GM19455 (cell line): ENCODE results near the gene TAS2R30.

Source experiments
- ATAC-seq: cut with Tn5 transposase; IDR thresholded peaks from one replicate; pipeline ENCODE4 v1.9.1; 2021; ENCODE audit not compliant: unreplicated experiment

TAS2R30 gene, protein sequence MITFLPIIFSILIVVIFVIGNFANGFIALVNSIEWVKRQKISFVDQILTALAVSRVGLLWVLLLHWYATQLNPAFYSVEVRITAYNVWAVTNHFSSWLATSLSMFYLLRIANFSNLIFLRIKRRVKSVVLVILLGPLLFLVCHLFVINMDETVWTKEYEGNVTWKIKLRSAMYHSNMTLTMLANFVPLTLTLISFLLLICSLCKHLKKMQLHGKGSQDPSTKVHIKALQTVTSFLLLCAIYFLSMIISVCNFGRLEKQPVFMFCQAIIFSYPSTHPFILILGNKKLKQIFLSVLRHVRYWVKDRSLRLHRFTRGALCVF

GRCh38 chr12:11134305-11134704 is at the start of gene TAS2R30:
Gene TAS2R30 (minus strand): TSS chr12:11134644. CDS start chr12:11134244, 400 bp downstream.
- ATAC-seq, result no peak

- no peak for ATAC-seq
These were observed 48.6 kb upstream of the TAS2R30 start for GRCh38 chr12:11183011-11183410.

DNA sequence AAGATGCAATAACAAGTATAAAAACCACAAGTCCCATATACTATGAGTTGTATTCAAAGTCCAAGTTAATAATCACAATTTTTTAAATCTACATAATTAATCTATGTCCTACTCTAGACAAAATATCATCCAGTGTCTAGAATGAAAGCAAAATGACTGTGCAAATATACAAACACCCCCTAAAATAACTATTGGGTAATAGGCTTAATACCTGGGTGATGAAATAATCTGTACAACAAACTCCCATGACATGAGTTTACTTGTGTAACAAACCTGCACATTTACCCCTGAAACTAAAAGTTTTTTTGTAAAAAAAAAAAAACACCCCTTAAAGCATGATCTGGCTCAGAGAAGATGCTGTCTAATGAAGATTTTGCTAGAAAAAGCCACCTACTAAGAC is 48.1 kb upstream of the TAS2R30 start:
- no peak for ATAC-seq

DNA sequence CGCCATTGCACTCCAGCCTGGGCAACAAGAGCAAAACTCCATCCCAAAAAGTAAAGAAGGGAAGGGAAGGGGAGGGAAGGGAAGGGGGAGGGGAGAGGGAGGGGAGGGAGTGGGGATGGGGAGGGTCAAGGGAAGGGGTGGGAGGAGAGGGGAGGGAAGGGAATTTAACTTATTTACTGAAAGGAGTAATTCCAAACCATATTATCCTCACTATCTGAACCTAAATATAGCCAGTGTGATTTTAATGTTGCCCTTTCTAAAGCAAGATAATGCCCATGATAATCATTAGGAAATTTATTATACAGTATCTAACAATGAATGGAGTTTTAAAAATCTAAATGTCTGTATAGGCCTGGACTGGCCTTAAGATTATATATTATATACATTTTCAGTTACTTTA is 43.8 kb upstream of the TAS2R30 start:
- no peak for ATAC-seq

GRCh38 chr12:11174022-11174421 is 39.6 kb upstream of the TAS2R30 start:
- ATAC-seq, result no peak

DNA sequence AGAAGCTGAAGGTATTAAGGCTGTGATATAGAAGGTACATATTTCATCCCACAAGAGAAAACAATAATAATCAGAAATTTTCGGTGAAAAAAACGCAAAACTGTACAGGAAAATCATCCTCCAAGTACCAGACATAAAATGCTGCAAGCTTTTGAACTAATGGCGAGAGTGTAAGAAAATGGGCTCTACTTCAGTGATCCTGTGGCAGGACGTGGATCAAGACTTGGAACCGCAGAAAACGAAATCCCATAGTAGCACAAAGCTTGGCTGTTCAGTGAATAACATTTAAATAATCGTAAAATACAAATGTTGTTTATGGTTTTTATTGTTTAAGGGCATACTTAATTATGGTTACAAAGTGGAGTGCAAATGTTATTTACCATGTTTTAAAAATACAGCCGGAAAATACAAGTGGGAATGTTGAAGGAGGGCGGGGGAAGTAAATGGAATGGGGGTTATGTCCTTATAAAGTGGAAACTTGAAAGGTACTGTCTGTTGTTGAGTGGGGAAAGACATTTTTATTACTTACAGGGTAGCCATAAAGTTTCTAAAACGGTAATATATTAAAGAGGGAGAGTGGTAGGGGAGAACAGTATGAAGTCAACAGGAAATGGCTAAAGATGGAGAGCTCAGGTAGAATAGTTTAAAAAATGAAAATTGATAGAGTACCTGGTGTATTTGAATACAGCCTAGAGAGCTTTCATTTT is 37.7 kb upstream of the TAS2R30 start:
- no peak for ATAC-seq

GRCh38 chr12:11171145-11171968 is 36.9 kb upstream of the TAS2R30 start, which contains the start of gene SMIM10L1:
Gene SMIM10L1 (plus strand): TSS chr12:11171194. CDS start chr12:11171357, 163 bp downstream.
- ATAC-seq, result peak; percentile 97

- no peak for ATAC-seq
These were observed 36.3 kb upstream of the TAS2R30 start for GRCh38 chr12:11170810-11171144.

- ATAC-seq, result no peak
These were observed 31.9 kb upstream of the TAS2R30 start for GRCh38 chr12:11166300-11166699.

DNA sequence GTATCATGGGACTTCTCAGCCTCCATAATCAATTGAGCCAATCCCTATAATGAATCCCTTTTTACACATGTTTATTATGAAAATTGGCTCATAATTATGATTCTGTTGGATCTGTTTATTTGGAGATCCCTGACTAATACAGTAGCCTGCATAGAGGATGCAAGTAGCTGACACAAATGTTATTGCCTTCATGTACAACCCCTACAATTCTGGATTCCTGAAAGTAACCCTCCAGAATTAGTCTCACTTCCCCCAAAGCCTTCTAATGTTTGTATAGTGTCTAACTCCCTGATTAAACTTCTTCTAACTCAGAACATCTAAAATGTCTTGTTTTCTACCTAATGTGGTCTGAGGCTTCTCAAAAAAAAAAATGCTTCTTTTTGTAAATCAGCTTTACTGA is 29.9 kb upstream of the TAS2R30 start:
- no peak for ATAC-seq

DNA sequence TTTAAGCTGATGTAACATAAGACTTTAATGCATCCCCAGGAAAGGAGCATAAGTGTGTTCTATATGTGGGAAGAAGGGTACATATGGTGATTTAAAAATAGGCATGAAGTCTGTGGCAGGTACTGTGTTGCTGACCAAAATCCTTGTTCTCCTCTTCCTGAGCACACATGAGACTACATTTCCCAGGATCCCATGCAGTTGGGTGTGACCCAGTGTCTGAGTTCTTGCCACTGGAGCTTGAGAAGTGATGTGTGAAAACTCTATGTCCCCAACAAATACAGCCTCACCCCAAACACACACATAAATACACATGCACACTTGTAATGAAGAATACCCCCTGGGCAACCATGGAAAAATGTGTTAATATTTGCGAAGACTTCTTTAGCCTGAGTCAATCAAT is 28.1 kb upstream of the TAS2R30 start:
- ATAC-seq, result no peak

GRCh38 chr12:11158885-11159444 is 24.5 kb upstream of the TAS2R30 start:
- no peak for ATAC-seq

- no peak for ATAC-seq
These were observed 20.0 kb upstream of the TAS2R30 start for GRCh38 chr12:11154400-11154925.

GRCh38 chr12:11152725-11153124 is 18.3 kb upstream of the TAS2R30 start:
- ATAC-seq, result no peak

DNA sequence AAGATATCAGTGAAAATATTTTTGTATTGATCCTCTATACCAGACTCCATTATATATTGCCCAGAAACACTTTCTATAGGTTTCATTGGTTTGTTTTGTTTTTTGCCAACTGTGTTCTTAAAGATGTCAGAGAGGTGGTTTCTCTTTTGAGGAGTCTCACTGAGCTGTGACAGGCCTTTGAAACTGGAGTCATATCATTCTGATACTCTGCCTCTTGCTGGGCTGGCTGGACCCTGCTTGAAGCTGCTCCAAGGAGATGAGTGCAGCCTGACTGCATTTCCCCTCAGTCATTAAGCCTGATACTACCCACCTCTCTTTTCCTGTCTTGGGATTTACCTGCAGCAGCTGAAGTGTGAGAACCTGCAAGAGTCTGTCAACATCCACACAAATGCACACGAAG is 16.4 kb upstream of the TAS2R30 start:
- ATAC-seq, result no peak

GRCh38 chr12:11147420-11147819 is 13.0 kb upstream of the TAS2R30 start:
- no peak for ATAC-seq

- no peak for ATAC-seq
These were observed 9.9 kb upstream of the TAS2R30 start for GRCh38 chr12:11144297-11144696.

DNA sequence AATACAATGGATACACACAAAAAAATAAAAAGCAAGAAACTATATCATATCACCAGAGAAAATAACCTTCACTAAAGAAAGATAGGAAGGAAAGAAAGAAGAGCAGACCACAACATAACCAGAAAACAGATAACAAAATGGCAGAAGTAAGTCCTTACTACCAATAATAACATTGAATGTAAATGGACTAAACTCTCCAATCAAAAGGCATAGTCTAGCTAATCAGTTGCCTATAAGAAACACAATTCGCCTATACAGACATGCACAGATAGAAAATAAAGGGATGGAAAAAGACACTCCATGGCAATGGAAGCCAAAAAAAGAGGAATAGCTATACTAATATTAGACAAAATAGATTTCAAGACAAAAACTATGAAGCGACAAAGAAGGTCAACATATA is 8.9 kb upstream of the TAS2R30 start:
- no peak for ATAC-seq

DNA sequence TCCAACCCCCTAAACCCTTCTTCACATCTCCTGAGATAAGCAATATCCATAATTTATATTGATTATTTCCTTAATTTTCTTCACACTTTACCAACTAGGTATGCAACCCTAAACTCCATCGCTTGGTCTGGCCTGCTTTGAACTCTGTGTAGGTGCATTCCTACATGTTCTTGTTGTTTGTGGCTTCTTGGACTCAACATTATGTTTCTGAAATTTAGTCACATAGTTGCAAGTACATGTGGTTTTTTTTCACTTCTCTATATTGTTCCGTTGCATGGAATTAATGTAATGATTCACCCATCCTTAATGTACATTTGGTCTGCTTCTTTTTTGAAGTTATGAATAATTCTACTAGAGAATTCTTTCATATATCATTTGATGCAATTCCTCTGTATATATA is 1.6 kb upstream of the TAS2R30 start:
- no peak for ATAC-seq

DNA sequence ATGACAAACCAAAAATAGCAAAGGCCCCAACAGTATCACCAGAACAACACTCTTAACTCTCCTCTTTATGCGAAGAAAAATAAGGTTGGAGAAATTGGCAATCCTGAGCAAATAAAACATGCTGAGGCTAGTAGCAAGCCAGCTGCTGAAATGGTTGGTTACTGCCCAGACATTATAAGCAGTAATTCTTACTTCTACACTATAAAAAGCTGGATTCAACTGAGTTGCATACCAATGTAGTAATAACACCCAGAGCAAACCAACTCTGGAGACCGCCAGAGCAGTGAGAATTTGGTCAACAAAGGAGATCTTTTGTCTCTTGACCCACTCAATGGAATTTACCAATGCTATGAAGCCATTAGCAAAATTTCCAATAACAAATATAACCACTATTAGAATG is 628 bp downstream of the TAS2R30 start:
- ATAC-seq, result no peak

DNA sequence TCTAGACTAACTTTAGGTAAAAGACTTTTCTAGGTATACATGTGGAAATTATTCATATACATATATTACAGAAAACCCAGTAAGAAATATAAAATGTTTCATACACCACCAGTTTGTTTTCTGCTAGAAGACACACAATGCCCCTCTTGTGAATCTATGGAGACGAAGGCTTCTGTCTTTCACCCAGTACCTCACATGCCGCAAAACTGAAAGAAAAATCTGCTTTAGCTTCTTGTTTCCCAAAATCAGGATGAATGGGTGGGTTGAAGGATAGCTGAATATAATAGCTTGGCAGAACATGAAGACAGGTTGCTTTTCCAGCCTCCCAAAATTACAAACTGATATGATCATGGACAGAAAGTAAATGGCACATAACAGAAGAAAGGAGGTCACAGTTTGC is 1.3 kb downstream of the TAS2R30 start:
- no peak for ATAC-seq
